GM12878 (cell line): ENCODE measurements around the gene C10orf67. TPM values are rescaled to one million over a fixed set of nuclear protein-coding genes. Genes with fewer than 3 reads are reported as not detected.

Source experiments
- ATAC-seq: fragments of 200-7000 bp; cut with Tn5 transposase; 3 replicates; pipeline ENCODE4 v1.9.1; 2020; ENCODE audit warnings: mild to moderate bottlenecking, moderate library complexity
- BruUV-seq: library from RNA; stranded (reverse); fragments of 400-500 nt; replicated peaks from 2 replicates; lab custom pipeline; 2021; lab: Mats Ljungman, UMichigan
- CTCF ChIA-PET: fragments of 300-600 bp; sonication (Branson Sonifier 250); formaldehyde crosslinking; extraction: SDS; loops from one replicate; lab custom pipeline; 2021; ENCODE audit warnings: inconsistent platforms; lab: Yijun Ruan, JAX
- POLR2A ChIA-PET: fragments of 350-600 bp; formaldehyde crosslinking; extraction: SDS; loops from one replicate; lab custom pipeline; 2021; ENCODE audit warnings: inconsistent platforms; lab: Charles Lee
- RAD21 ChIA-PET: fragments of 300-600 bp; sonication (Branson Sonifier 250); formaldehyde crosslinking; loops from one replicate; lab custom pipeline; 2023; ENCODE audit warnings: antibody characterized with exemption; ENCODE audit not compliant: unreplicated experiment; lab: Charles Lee
- SMC1A ChIA-PET: fragments of 300-600 bp; sonication (Branson Sonifier 250); formaldehyde crosslinking; loops from one replicate; lab custom pipeline; 2023; ENCODE audit not compliant: unreplicated experiment, uncharacterized antibody; lab: Charles Lee
- DNase-seq: peaks from one replicate; pipeline ENCODE4 v3.0.0-alpha.2; 2011; ENCODE audit warnings: low read depth, low spot score
- FAIRE-seq: peaks from 3 replicates; lab custom pipeline; 2011; peaks lifted over from hg19 to GRCh38; lab: Jason Lieb, UNC
- H2AFZ ChIP-seq: 2 replicates; pipeline ENCODE4 v1.6.0; 2011; ENCODE audit warnings: low read depth, low read length, control low read depth; ENCODE audit not compliant: control insufficient read depth
- H3K27ac ChIP-seq: 2 replicates; pipeline ENCODE4 v1.5.1; 2011; ENCODE audit warnings: control low read depth; ENCODE audit not compliant: control insufficient read depth, insufficient read depth
- H3K27me3 ChIP-seq, 2 experiments: replicated peaks in 1 of 2; 2 replicates each; pipeline versions ENCODE4 v1.6.0 to v1.6.1; 2011; ENCODE audit warnings: low read length in 1 of 2; ENCODE audit not compliant: control insufficient read depth in 2 of 2, insufficient read depth in 2 of 2
- H3K36me3 ChIP-seq, 2 experiments: 2 replicates each; pipeline ENCODE4 v1.5.1; 2011; ENCODE audit warnings: low read length in 1 of 2; ENCODE audit not compliant: control insufficient read depth in 2 of 2, insufficient read depth in 2 of 2
- H3K4me1 ChIP-seq: 2 replicates; pipeline ENCODE4 v1.6.1; 2011; ENCODE audit warnings: mild to moderate bottlenecking, low read length, moderate library complexity, mixed read lengths; ENCODE audit not compliant: control insufficient read depth, insufficient read depth
- H3K4me2 ChIP-seq: 2 replicates; pipeline ENCODE4 v1.6.0; 2011; ENCODE audit warnings: control low read depth; ENCODE audit not compliant: control insufficient read depth, insufficient read depth
- H3K4me3 ChIP-seq: fragments of 200-600 bp; sonication (generic); 2 replicates; pipeline ENCODE4 v1.5.1; 2016
- H3K79me2 ChIP-seq: 2 replicates; pipeline ENCODE4 v1.6.0; 2011; ENCODE audit warnings: low read length; ENCODE audit not compliant: control insufficient read depth, insufficient read depth
- H3K9ac ChIP-seq: 2 replicates; pipeline ENCODE4 v1.8.0; 2011; ENCODE audit warnings: low read length, control low read depth, mixed read lengths; ENCODE audit not compliant: control insufficient read depth, insufficient read depth
- H3K9me3 ChIP-seq: replicated peaks from 3 replicates; pipeline ENCODE4 v1.5.1; 2011; ENCODE audit warnings: mild to moderate bottlenecking, low read length; ENCODE audit not compliant: control insufficient read depth, insufficient read depth
- H4K20me1 ChIP-seq: 2 replicates; pipeline ENCODE4 v1.6.0; 2011; ENCODE audit not compliant: control insufficient read depth, insufficient read depth
- CUX1 ChIP-seq: IDR thresholded peaks from 2 replicates; pipeline ENCODE4 v1.6.1; 2012; ENCODE audit warnings: improper control_type of control experiment, low read depth, low read length; ENCODE audit not compliant: insufficient replicate concordance
- ETV6 ChIP-seq, 2 experiments: fragments of 450-650 bp in 1 of 2; IDR thresholded peaks in 1 of 2; conservative IDR thresholded peaks in 1 of 2; 2 replicates each; pipeline ENCODE4 v1.6.1; 2014; ENCODE audit warnings: antibody characterized with exemption in 1 of 2, borderline replicate concordance in 1 of 2, low read depth in 1 of 2, mild to moderate bottlenecking in 1 of 2, moderate library complexity in 1 of 2
- MEF2A ChIP-seq: IDR thresholded peaks from 2 replicates; pipeline ENCODE4 v1.6.1; 2011; ENCODE audit warnings: low read depth, mild to moderate bottlenecking, low read length, moderate library complexity; ENCODE audit not compliant: insufficient read depth
- MTA3 ChIP-seq: IDR thresholded peaks from 2 replicates; pipeline ENCODE4 v1.6.1; 2012; ENCODE audit warnings: low read length, inconsistent platforms, borderline replicate concordance
- POU2F2 ChIP-seq: IDR thresholded peaks from 3 replicates; pipeline ENCODE4 v1.6.1; 2011; ENCODE audit warnings: low read depth, mild to moderate bottlenecking, low read length, borderline replicate concordance
- TARDBP ChIP-seq: IDR thresholded peaks from 2 replicates; pipeline ENCODE4 v1.6.1; 2016; ENCODE audit warnings: borderline replicate concordance
- YY1 ChIP-seq: IDR thresholded peaks from 2 replicates; pipeline ENCODE4 v1.6.1; 2011; ENCODE audit warnings: low read depth, mild to moderate bottlenecking, low read length
- WGBS: methylation state at CpG from one replicate; pipeline ENCODE4 v1.1.6; 2016; ENCODE audit warnings: low lambda C conversion rate; ENCODE audit not compliant: insufficient replicate concordance, insufficient coverage; ENCODE audit errors: missing lambda C conversion rate; 5-methylcytosine and 5-hydroxymethylcytosine counted together
- in situ Hi-C: fragments of 300-500 bp; cut with MboI; formaldehyde crosslinking; loops from 9 replicates; pipeline ENCODE4 v1.14.3; 2018; ENCODE audit warnings: mixed read lengths
- intact Hi-C: fragments of 100-400 bp; cut with micrococcal nuclease; formaldehyde crosslinking; loops from one replicate; pipeline ENCODE4 v1.14.2; 2022; ENCODE audit not compliant: unreplicated experiment
- polyA plus RNA-seq, 11 experiments: library from polyadenylated mRNA; depleted of rRNA in 4 of 11; unstranded in 6 of 11; stranded (reverse) in 5 of 11; fragments of >200 nt; fragmentation: Nextera tagmentation in 4 of 11; fragmentation: Illumina TruSeq in 1 of 11; extraction: Ambion mirVana in 4 of 11; extraction: Trizol in 1 of 11; gene quantifications; 1 replicate in 1 of 11; 2 replicates in 10 of 11; pipeline versions ENCODE4 v1.2.1 to v1.2.3, GENCODE V29; 2011 to 2016; ENCODE audit warnings: inconsistent platforms in 2 of 11, missing spikeins in 2 of 11, low read depth in 1 of 11
- total RNA-seq, 4 experiments: library from RNA; depleted of rRNA in 3 of 4; stranded (reverse); fragments of >200 nt in 3 of 4; fragmentation: Illumina TruSeq in 1 of 4; extraction: Trizol in 1 of 4; gene quantifications; 2 replicates each; pipeline versions ENCODE4 v1.2.1 to v1.2.3, GENCODE V29; 2013 to 2021
- TF ChIP-seq, protein P1 (sequence below): fragments of 450-650 bp; conservative IDR thresholded peaks from 2 replicates; pipeline ENCODE4 v1.6.1; 2017; ENCODE audit warnings: mild to moderate bottlenecking, moderate library complexity

C10orf67 gene
- total and polyA plus RNA-seq, 10 of the 15 experiments (the other 5 are each of a cell fraction or from before 2014, with no cell fraction given), result 0.06 TPM; not detected in 9

GRCh38 chr10:23331567-23332301, 12.9 kb downstream of the C10orf67 start:
- FAIRE-seq, result no peak
- ChIA-PET SMC1A (interaction anchor here (0.9 kb wide), 1 partner anchor 145 kb away, joined by 3 read pairs; no protein-coding TSS in a partner anchor), POLR2A (no interaction called here), CTCF (interaction anchor here (1.1 kb wide), 1 partner anchor 38 kb away, joined by 4 read pairs; no protein-coding TSS in a partner anchor), RAD21 (no interaction called here)
- Histone ChIP-seq H2AFZ (no peak overlapping the region), H3K36me3 (no peaks in the 10 kb centered on the region), H3K27me3 (no peaks in the 10 kb centered on the region), H3K4me1 (no peaks in the 10 kb centered on the region), H3K79me2 (no peaks in the 10 kb centered on the region), H3K4me2 (no peak overlapping the region), H3K9me3 (no peaks in the 10 kb centered on the region), H3K9ac (no peak overlapping the region), H4K20me1 (no peaks in the 10 kb centered on the region), H3K4me3 (no peak overlapping the region), H3K27ac (no peak overlapping the region)
- no TSS peak for BruUV-seq
- intact Hi-C loops, result no loop called here
- DNase-seq, result no peak
- no peak for ATAC-seq
- in situ Hi-C loops, result no loop called here
- TF ChIP-seq MEF2A (no peak), TARDBP (no peak), POU2F2 (no peak), YY1 (no peak), MTA3 (no peak), ETV6 (conservative IDR thresholded peaks at IDR 0.05 in 1 of 2, IDR thresholded peaks at IDR 0.05 in 1 of 2; ENCODE audit: borderline replicate concordance in 1 of 2, low read depth in 1 of 2) (no peak)
- 11% methylated on average over 7 of the region's 8 CpGs for WGBS

DNA sequence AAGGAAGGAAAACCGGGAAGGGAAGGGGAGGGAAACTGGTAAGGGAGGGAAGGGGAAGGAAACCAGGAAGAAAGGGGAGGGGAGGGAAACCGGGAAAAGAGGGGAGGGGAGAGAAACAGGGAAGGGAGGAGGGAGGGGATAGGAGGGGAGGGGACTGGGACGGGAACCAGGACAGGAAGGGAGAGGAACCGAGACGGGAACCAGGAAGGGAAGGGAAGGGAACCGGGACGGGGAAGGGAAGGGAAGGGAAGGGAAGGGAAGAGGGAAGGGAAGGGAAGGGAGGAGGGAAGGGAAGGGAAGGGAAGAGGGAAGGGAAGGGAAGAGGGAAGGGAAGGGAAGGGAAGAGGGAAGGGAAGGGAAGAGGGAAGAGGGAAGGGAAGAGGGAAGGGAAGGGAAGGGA, 13.6 kb downstream of the C10orf67 start:
- intact Hi-C loops (no loop called here), in situ Hi-C loops (no loop called here)
- no peak overlapping the region for H2AFZ ChIP-seq
- no peaks in the 10 kb centered on the region for H4K20me1 ChIP-seq
- ChIA-PET CTCF (no interaction called here), POLR2A (no interaction called here), SMC1A (no interaction called here), RAD21 (no interaction called here)
- BruUV-seq, result no TSS peak
- H3K4me1 ChIP-seq, result no peaks in the 10 kb centered on the region
- FAIRE-seq, result no peak
- H3K9ac ChIP-seq, result no peak overlapping the region
- no peak for ATAC-seq
- no peak overlapping the region for H3K4me2 ChIP-seq
- H3K9me3 ChIP-seq, result no peaks in the 10 kb centered on the region
- no peak overlapping the region for H3K27ac ChIP-seq
- no peaks in the 10 kb centered on the region for H3K36me3 ChIP-seq
- WGBS, result 38% methylated on average over 2 of the region's 7 CpGs
- H3K4me3 ChIP-seq, result no peak overlapping the region
- no peaks in the 10 kb centered on the region for H3K79me2 ChIP-seq
- no peaks in the 10 kb centered on the region for H3K27me3 ChIP-seq
- DNase-seq, result no peak
- no peak for TF ChIP-seq CUX1
- TF ChIP-seq, protein P1, sequence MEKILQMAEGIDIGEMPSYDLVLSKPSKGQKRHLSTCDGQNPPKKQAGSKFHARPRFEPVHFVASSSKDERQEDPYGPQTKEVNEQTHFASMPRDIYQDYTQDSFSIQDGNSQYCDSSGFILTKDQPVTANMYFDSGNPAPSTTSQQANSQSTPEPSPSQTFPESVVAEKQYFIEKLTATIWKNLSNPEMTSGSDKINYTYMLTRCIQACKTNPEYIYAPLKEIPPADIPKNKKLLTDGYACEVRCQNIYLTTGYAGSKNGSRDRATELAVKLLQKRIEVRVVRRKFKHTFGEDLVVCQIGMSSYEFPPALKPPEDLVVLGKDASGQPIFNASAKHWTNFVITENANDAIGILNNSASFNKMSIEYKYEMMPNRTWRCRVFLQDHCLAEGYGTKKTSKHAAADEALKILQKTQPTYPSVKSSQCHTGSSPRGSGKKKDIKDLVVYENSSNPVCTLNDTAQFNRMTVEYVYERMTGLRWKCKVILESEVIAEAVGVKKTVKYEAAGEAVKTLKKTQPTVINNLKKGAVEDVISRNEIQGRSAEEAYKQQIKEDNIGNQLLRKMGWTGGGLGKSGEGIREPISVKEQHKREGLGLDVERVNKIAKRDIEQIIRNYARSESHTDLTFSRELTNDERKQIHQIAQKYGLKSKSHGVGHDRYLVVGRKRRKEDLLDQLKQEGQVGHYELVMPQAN, result no peak
